Ishikawa (cell line): ENCODE results near the gene GCA.

ENCODE experiments used
- CEBPB ChIP-seq: IDR thresholded peaks from 2 replicates; pipeline ENCODE4 v1.6.1; 2012
- CREB1 ChIP-seq: IDR thresholded peaks from 2 replicates; pipeline ENCODE4 v1.6.1; 2012; ENCODE audit warnings: low read depth
- EGR1 ChIP-seq: IDR thresholded peaks from 2 replicates; pipeline ENCODE4 v1.6.1; 2012
- EP300 ChIP-seq: IDR thresholded peaks from 2 replicates; pipeline ENCODE4 v1.6.1; 2012; ENCODE audit warnings: borderline replicate concordance
- FOXM1 ChIP-seq: IDR thresholded peaks from 2 replicates; pipeline ENCODE4 v1.6.1; 2012; ENCODE audit warnings: low read depth, borderline replicate concordance
- NFIC ChIP-seq: IDR thresholded peaks from 2 replicates; pipeline ENCODE4 v1.6.1; 2012
- RAD21 ChIP-seq: IDR thresholded peaks from 2 replicates; pipeline ENCODE4 v1.6.1; 2012; ENCODE audit warnings: low read depth
- TAF1 ChIP-seq: IDR thresholded peaks from 2 replicates; pipeline ENCODE4 v1.6.1; 2012; ENCODE audit warnings: low read depth, mild to moderate bottlenecking
- TCF12 ChIP-seq: IDR thresholded peaks from 2 replicates; pipeline ENCODE4 v1.6.1; 2012; ENCODE audit warnings: low read depth
- TEAD4 ChIP-seq: IDR thresholded peaks from 2 replicates; pipeline ENCODE4 v1.6.1; 2012
- YY1 ChIP-seq: IDR thresholded peaks from 2 replicates; pipeline ENCODE4 v1.6.1; 2012; ENCODE audit warnings: low read depth
- ZBTB7A ChIP-seq: IDR thresholded peaks from 2 replicates; pipeline ENCODE4 v1.6.1; 2012; ENCODE audit warnings: low read depth
- TF ChIP-seq, protein P1 (sequence below): IDR thresholded peaks from 2 replicates; pipeline ENCODE4 v1.6.1; 2012
- TF ChIP-seq, protein P2 (sequence below): IDR thresholded peaks from 2 replicates; pipeline ENCODE4 v1.6.1; 2012; ENCODE audit warnings: low read depth, mild to moderate bottlenecking
- TF ChIP-seq, protein P3 (sequence below): IDR thresholded peaks from 2 replicates; pipeline ENCODE4 v1.6.1; 2012

GCA gene

DNA sequence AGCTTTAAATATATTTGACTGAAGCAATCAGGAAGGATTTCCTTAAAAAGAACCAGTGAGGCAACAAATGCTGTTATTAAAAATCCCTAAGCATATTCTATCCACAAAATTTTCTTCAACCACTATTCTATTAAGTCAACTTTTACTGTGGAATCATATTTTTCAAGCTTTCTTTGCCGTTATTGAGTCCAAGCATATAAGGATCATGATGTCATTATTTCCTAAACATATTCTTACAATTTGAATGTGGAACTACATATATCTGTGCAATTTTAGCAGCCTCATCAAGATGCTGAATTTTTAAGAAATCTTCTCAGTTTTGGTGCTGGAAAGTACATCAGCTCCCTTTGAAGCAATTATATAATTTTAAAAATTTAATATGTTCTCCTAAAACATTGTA lies 31.1 kb upstream of the GCA start:
- TF ChIP-seq, protein P1, sequence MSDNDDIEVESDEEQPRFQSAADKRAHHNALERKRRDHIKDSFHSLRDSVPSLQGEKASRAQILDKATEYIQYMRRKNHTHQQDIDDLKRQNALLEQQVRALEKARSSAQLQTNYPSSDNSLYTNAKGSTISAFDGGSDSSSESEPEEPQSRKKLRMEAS: no peak
- TF ChIP-seq TAF1 (no peak), RAD21 (no peak), CEBPB (no peak), CREB1 (no peak), YY1 (no peak), TCF12 (no peak), ZBTB7A (no peak), TEAD4 (no peak), NFIC (no peak), EP300 (no peak), EGR1 (no peak), FOXM1 (no peak)
- TF ChIP-seq, protein P2, sequence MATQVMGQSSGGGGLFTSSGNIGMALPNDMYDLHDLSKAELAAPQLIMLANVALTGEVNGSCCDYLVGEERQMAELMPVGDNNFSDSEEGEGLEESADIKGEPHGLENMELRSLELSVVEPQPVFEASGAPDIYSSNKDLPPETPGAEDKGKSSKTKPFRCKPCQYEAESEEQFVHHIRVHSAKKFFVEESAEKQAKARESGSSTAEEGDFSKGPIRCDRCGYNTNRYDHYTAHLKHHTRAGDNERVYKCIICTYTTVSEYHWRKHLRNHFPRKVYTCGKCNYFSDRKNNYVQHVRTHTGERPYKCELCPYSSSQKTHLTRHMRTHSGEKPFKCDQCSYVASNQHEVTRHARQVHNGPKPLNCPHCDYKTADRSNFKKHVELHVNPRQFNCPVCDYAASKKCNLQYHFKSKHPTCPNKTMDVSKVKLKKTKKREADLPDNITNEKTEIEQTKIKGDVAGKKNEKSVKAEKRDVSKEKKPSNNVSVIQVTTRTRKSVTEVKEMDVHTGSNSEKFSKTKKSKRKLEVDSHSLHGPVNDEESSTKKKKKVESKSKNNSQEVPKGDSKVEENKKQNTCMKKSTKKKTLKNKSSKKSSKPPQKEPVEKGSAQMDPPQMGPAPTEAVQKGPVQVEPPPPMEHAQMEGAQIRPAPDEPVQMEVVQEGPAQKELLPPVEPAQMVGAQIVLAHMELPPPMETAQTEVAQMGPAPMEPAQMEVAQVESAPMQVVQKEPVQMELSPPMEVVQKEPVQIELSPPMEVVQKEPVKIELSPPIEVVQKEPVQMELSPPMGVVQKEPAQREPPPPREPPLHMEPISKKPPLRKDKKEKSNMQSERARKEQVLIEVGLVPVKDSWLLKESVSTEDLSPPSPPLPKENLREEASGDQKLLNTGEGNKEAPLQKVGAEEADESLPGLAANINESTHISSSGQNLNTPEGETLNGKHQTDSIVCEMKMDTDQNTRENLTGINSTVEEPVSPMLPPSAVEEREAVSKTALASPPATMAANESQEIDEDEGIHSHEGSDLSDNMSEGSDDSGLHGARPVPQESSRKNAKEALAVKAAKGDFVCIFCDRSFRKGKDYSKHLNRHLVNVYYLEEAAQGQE: no peak
- TF ChIP-seq, protein P3, sequence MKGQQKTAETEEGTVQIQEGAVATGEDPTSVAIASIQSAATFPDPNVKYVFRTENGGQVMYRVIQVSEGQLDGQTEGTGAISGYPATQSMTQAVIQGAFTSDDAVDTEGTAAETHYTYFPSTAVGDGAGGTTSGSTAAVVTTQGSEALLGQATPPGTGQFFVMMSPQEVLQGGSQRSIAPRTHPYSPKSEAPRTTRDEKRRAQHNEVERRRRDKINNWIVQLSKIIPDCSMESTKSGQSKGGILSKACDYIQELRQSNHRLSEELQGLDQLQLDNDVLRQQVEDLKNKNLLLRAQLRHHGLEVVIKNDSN: no peak

DNA sequence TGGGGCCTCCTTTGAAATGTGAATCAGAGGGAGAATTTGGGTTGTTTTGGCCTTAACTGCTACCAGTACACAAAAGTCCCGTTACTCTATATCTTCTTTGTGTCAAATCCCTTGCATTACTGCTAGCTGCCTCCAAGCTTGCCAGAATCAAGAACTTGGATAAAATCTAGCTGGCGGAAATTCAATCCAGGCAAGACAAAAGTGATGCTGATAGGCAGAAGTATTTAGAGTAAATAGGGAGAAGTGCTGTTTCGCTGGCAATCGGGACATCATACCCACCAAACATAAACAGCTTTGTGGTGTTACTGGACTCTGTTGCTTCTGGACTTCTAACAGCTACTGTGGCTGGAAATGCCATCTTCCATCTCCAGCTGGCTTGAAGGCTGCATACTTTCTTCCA lies 28.0 kb upstream of the GCA start:
- TF ChIP-seq ZBTB7A: no peak
- no peak for TF ChIP-seq CEBPB
- TF ChIP-seq TAF1: no peak

DNA sequence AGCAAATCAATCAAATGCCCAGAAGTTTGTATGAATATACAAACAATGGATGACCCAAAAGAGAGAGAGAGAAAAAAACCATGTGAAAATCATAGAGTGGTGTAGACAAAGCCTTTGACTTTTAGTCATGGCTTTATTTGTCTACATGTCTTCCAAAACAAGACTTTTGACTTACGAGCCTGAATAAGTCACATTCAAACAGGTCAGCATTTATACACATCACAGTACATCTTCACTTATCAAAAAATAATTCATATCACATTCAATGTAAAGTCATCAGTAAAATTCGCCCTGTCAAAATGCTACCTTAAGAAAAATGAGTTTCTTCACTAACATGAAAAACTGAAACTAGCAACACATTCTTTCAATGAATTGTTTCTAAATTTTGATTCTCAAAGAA lies 27.3 kb upstream of the GCA start:
- TF ChIP-seq, protein P2: no peak
- TF ChIP-seq, protein P3: no peak
- no peak for TF ChIP-seq TEAD4
- TF ChIP-seq TAF1: no peak
- TF ChIP-seq EP300: no peak
- no peak for TF ChIP-seq TCF12
- no peak for TF ChIP-seq RAD21
- no peak for TF ChIP-seq YY1
- TF ChIP-seq FOXM1: no peak
- TF ChIP-seq, protein P1: no peak
- TF ChIP-seq NFIC: no peak
- TF ChIP-seq ZBTB7A: no peak

DNA sequence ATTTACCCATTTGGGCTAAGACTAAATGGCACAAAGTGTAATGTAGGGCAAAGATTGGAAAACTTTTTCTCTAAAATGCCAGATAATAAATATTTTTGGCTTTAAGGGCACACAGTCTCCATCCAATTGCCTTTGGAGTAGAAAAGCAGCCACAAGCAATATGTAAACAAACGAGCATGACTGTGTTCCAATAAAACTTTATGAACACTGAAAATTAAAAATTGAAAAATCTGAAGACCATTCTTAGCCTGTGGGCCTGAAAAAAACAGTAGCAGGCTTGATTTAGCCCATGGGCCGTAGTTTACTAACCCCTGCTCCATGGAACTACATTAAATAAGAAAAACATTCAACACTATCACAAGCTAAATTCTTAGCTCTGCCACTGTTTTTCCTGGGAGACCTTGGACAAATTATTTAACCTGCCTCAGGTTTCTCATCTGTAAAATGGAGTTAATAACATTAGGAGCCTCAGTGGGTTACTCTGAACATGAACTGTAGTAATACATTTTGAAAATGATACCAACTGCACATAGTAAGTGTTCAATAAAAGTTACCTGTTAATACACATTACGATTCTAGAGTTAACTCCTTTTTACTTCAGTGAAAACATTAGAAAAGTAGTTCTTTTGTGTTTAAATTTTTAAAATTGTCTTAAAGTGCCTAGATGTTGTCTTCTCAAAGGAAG lies 26.7 kb upstream of the GCA start:
- TF ChIP-seq, protein P1: no peak
- no peak for TF ChIP-seq TEAD4
- TF ChIP-seq CREB1: no peak
- TF ChIP-seq TAF1: no peak
- no peak for TF ChIP-seq ZBTB7A
- TF ChIP-seq, protein P2: no peak
- TF ChIP-seq FOXM1: no peak
- no peak for TF ChIP-seq RAD21
- no peak for TF ChIP-seq TCF12
- TF ChIP-seq YY1: no peak
- no peak for TF ChIP-seq NFIC
